Activated naive CD8-positive, alpha-beta T cell (primary cell): Measurements from ENCODE around the gene NME7.
"Not testable (repeated sequence)": the region's sequence is repeated elsewhere in the genome, so short reads cannot be mapped to it uniquely, and the experiment has no call there.

Source experiments
- H3K27ac Mint-ChIP-seq: one replicate; pipeline ENCODE4 v1.8.0; 2021; ENCODE audit warnings: mixed read lengths
- H3K27me3 Mint-ChIP-seq: one replicate; pipeline ENCODE4 v1.8.0; 2021; ENCODE audit warnings: mixed read lengths
- H3K36me3 Mint-ChIP-seq: one replicate; pipeline ENCODE4 v1.8.0; 2021; ENCODE audit warnings: mixed read lengths
- H3K4me1 Mint-ChIP-seq: one replicate; pipeline ENCODE4 v1.8.0; 2021; ENCODE audit warnings: low read depth, mixed read lengths
- H3K4me3 Mint-ChIP-seq: one replicate; pipeline ENCODE4 v1.8.0; 2021; ENCODE audit warnings: mild to moderate bottlenecking, mixed read lengths
- H3K9me3 Mint-ChIP-seq: one replicate; pipeline ENCODE4 v1.8.0; 2021; ENCODE audit warnings: low read depth, mixed read lengths

NME7 gene

GRCh38 chr1:169361281-169361680 lies 6.3 kb downstream of the NME7 start:
- no peak overlapping the region for H3K4me3 Mint-ChIP-seq
- no peak overlapping the region for H3K27ac Mint-ChIP-seq
- peaks cover 35% of the 10 kb centered on the region for H3K4me1 Mint-ChIP-seq
- H3K36me3 Mint-ChIP-seq: peaks cover 6% of the 10 kb centered on the region
- H3K27me3 Mint-ChIP-seq: no peaks in the 10 kb centered on the region
- H3K9me3 Mint-ChIP-seq: peaks cover 4% of the 10 kb centered on the region

DNA sequence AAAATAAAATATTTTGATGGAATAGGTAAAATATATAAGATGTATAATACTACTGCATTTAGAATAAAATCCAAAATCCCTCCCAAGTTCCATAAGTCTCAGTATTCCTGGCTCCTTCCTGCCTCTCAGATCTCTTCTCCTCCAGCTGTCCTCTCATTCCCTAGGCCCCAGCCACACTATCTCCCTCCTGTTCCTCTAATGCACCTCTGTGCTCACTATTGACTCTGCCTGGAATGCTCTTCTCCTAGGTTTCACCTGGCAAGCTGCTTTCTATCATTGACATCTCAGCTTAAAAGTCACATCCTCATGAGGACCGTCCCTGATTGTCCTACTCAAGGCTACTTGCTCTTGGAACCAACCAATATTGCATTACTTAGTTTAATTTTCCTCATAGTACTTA lies 7.2 kb downstream of the NME7 start:
- Mint-ChIP-seq H3K9me3 (peaks cover 4% of the 10 kb centered on the region), H3K4me1 (peaks cover 35% of the 10 kb centered on the region), H3K36me3 (peaks cover 6% of the 10 kb centered on the region), H3K4me3 (no peak overlapping the region), H3K27me3 (no peaks in the 10 kb centered on the region), H3K27ac (no peak overlapping the region)

DNA sequence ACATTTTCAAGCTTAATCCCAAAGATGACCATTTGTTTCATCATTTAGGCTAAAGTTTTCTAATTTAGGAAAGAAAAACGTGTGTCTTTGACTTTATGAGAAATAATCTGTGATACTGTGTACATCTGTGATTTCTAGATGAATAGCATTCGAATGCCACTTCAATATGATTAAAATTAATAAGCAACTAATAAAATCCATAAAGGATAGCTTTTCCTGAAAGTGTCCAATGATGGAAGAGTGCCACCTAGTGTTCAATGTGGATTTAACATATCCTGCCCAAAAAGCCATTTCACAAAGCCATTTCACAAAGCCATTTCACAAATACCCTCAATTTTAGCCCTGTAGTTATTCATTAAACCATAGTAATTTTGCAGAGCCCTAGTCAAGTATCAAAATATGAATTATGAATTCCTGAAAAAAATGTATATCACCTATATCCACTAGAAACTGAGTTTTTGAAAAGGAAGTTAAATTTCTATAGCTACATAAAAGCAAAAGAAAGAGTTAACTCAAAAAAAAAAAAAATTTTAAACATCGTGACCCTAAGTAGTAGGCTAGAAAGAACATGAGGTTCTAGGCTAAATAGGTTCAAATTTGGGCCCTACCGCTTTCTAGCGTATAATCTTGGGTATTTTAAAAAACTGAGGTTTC lies 19.1 kb downstream of the NME7 start:
- Mint-ChIP-seq H3K9me3 (no peaks in the 10 kb centered on the region), H3K27ac (no peak overlapping the region), H3K27me3 (no peaks in the 10 kb centered on the region), H3K36me3 (peaks cover 4% of the 10 kb centered on the region), H3K4me1 (peaks cover 23% of the 10 kb centered on the region), H3K4me3 (no peak overlapping the region)

DNA sequence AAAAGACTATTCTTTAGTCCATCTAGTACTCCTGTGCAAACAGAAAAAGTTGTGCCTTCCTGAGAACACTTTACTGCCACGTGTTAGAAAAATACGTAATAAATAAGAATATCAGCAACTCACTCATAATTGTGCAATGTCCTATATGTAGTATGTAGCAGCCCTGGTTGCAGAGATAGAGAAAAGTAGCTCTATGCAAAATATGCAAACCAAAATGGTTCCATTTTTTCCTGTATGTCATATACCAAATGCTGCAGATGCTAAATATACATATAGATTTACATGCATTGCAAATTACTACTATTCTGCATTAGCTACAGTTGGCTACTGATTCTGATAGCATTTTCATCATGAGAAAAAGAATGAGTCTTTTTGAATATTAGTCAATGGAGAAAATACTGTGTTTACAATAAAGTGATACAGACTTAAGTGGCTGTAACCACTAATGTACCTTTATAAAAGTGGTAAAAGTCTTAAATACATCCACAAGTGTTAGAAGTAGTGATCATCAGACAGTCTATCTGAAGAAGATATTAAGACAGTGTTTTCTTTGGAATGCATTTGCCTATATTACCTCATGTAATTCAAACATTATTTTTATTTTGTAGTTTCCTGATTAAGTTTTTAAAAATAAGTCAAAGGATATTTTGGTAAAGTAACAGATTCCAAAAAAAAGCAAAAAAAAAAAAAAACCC lies 19.8 kb downstream of the NME7 start:
- Mint-ChIP-seq H3K36me3 (no peaks in the 10 kb centered on the region), H3K4me3 (no peak overlapping the region), H3K4me1 (peaks cover 19% of the 10 kb centered on the region), H3K27ac (no peak overlapping the region), H3K27me3 (no peaks in the 10 kb centered on the region), H3K9me3 (no peaks in the 10 kb centered on the region)

- H3K4me3 Mint-ChIP-seq: no peak overlapping the region
- H3K36me3 Mint-ChIP-seq: no peaks in the 10 kb centered on the region
- H3K9me3 Mint-ChIP-seq: no peaks in the 10 kb centered on the region
- peaks cover 5% of the 10 kb centered on the region for H3K4me1 Mint-ChIP-seq
- peak overlapping the region; percentile 2 for H3K27ac Mint-ChIP-seq
- H3K27me3 Mint-ChIP-seq: no peaks in the 10 kb centered on the region
Observed at GRCh38 chr1:169346036-169346589, 21.5 kb downstream of the NME7 start.

DNA sequence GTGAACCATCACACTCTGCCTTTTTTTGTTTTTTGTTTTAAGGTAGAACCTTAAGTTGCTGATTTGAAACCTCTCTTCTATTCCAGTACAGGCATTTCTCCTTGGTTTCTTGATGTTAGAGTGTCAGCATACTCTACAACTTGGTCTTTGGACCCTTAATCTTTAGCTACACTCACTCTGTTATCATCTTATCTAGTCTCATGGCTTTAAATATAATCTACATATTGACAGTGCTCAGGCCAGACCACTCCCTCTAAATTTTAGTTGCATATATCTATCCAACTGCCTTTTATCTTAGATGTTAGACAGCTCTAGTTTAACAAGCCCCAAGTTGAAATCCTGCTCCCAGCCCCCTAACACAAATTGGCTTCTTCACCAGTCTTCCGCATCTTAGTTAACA lies 22.1 kb downstream of the NME7 start:
- Mint-ChIP-seq H3K4me1 (peaks cover 2% of the 10 kb centered on the region), H3K9me3 (no peaks in the 10 kb centered on the region), H3K27ac (peak overlapping the region; percentile 2), H3K36me3 (peaks cover 3% of the 10 kb centered on the region), H3K4me3 (no peak overlapping the region), H3K27me3 (no peaks in the 10 kb centered on the region)

DNA sequence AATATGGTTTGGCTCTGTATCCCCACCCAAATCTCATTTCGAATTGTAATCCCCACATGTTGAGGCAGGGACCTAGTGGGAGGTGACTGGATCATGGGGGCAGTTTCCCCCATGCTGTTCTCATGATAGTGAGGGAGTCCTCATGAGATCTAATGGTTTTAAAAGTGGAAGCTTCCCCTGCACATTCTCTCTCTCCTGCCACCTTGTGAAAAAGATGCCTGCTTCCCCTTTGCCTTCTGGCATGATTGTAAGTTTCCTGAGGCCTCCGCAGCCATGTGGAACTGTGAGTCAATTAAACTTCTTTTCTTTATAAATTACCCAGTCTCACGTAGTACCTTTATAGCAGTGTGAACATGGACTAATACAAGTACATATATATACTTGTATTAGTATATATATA lies 25.5 kb downstream of the NME7 start:
- not testable (repeated sequence) for H3K27ac Mint-ChIP-seq, H3K9me3 Mint-ChIP-seq, H3K27me3 Mint-ChIP-seq, H3K4me3 Mint-ChIP-seq
- Mint-ChIP-seq H3K36me3 (peaks cover 12% of the 10 kb centered on the region), H3K4me1 (peaks cover 21% of the 10 kb centered on the region)

GRCh38 chr1:169340882-169341281 lies 26.7 kb downstream of the NME7 start:
- Mint-ChIP-seq H3K9me3 (no peaks in the 10 kb centered on the region), H3K4me1 (peaks cover 21% of the 10 kb centered on the region), H3K27me3 (no peaks in the 10 kb centered on the region), H3K27ac (no peak overlapping the region), H3K36me3 (peaks cover 12% of the 10 kb centered on the region), H3K4me3 (no peak overlapping the region)

DNA sequence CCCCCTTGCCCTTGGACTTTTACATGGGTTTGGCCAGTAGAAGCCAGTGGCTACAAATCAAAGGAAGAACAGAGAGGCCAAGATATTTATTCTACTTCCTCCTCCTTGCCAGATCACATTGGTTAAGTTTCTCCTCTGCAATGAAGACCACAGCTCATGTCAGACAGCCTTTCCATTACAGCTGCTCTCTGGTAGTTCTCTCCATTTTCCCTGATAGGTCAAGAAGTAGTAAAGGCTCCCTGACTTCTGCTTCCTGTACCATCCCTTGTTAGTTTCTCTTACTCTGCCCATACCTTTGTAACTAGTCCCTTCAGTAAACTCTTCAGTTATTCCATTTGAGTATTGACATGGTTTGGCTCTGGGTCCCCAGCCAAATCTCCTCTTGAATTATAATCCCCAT lies 27.8 kb downstream of the NME7 start:
- Mint-ChIP-seq H3K27ac (peak overlapping the region; percentile 51), H3K27me3 (no peaks in the 10 kb centered on the region), H3K4me1 (peaks cover 21% of the 10 kb centered on the region), H3K4me3 (no peak overlapping the region), H3K9me3 (no peaks in the 10 kb centered on the region), H3K36me3 (peaks cover 17% of the 10 kb centered on the region)

GRCh38 chr1:169338617-169339016 lies 29.0 kb downstream of the NME7 start:
- Mint-ChIP-seq H3K9me3 (no peaks in the 10 kb centered on the region), H3K27ac (no peak overlapping the region), H3K4me1 (peaks cover 29% of the 10 kb centered on the region), H3K4me3 (no peak overlapping the region), H3K27me3 (no peaks in the 10 kb centered on the region), H3K36me3 (peaks cover 22% of the 10 kb centered on the region)

GRCh38 chr1:169336947-169337715 lies 30.5 kb downstream of the NME7 start:
- H3K9me3 Mint-ChIP-seq, H3K27me3 Mint-ChIP-seq, H3K27ac Mint-ChIP-seq, H3K4me3 Mint-ChIP-seq: not testable (repeated sequence)
- Mint-ChIP-seq H3K4me1 (peaks cover 32% of the 10 kb centered on the region), H3K36me3 (peaks cover 29% of the 10 kb centered on the region)

- H3K4me3 Mint-ChIP-seq, H3K27ac Mint-ChIP-seq, H3K27me3 Mint-ChIP-seq, H3K9me3 Mint-ChIP-seq: not testable (repeated sequence)
- Mint-ChIP-seq H3K36me3 (peaks cover 30% of the 10 kb centered on the region), H3K4me1 (peaks cover 25% of the 10 kb centered on the region)
Observed at GRCh38 chr1:169334727-169335126, 32.9 kb downstream of the NME7 start.

GRCh38 chr1:169330927-169331326 lies 36.7 kb downstream of the NME7 start:
- Mint-ChIP-seq H3K9me3 (peaks cover 13% of the 10 kb centered on the region), H3K36me3 (peaks cover 37% of the 10 kb centered on the region), H3K27me3 (no peaks in the 10 kb centered on the region), H3K4me1 (peaks cover 31% of the 10 kb centered on the region), H3K27ac (no peak overlapping the region), H3K4me3 (no peak overlapping the region)

GRCh38 chr1:169329383-169329782 lies 38.2 kb downstream of the NME7 start:
- H3K9me3 Mint-ChIP-seq: peaks cover 13% of the 10 kb centered on the region
- no peaks in the 10 kb centered on the region for H3K27me3 Mint-ChIP-seq
- H3K4me1 Mint-ChIP-seq: peaks cover 26% of the 10 kb centered on the region
- no peak overlapping the region for H3K4me3 Mint-ChIP-seq
- H3K36me3 Mint-ChIP-seq: peaks cover 28% of the 10 kb centered on the region
- no peak overlapping the region for H3K27ac Mint-ChIP-seq

DNA sequence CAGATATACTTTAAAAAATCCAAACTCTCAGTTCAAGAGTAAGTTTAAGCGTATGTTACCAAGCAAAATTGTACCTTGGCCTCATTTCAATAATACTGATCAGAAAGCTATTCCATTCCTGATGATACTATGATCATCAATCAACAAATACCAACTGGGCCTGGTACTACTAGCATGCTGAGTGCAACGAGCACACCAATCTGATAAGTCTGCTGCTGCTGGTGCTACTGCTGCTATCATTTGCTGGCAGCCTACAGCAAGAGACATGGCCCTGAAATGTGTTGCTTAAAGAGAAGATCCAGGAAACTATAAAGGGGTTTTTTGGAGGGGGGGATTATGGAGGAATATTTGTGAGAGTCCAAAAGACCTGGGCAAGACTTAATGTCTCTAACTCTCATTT lies 39.7 kb downstream of the NME7 start:
- H3K4me3 Mint-ChIP-seq: no peak overlapping the region
- H3K27ac Mint-ChIP-seq: no peak overlapping the region
- H3K27me3 Mint-ChIP-seq: no peaks in the 10 kb centered on the region
- peaks cover 20% of the 10 kb centered on the region for H3K4me1 Mint-ChIP-seq
- H3K9me3 Mint-ChIP-seq: peaks cover 10% of the 10 kb centered on the region
- H3K36me3 Mint-ChIP-seq: peaks cover 30% of the 10 kb centered on the region
